ENCODE results near the gene INTS15. TPM values are rescaled to one million over a fixed set of nuclear protein-coding genes. Genes with fewer than 3 reads are reported as not detected.

Gene INTS15
- total and polyA plus RNA-seq, 11 donors: 7.1 to 22.7 (median 15.3) TPM

DNA sequence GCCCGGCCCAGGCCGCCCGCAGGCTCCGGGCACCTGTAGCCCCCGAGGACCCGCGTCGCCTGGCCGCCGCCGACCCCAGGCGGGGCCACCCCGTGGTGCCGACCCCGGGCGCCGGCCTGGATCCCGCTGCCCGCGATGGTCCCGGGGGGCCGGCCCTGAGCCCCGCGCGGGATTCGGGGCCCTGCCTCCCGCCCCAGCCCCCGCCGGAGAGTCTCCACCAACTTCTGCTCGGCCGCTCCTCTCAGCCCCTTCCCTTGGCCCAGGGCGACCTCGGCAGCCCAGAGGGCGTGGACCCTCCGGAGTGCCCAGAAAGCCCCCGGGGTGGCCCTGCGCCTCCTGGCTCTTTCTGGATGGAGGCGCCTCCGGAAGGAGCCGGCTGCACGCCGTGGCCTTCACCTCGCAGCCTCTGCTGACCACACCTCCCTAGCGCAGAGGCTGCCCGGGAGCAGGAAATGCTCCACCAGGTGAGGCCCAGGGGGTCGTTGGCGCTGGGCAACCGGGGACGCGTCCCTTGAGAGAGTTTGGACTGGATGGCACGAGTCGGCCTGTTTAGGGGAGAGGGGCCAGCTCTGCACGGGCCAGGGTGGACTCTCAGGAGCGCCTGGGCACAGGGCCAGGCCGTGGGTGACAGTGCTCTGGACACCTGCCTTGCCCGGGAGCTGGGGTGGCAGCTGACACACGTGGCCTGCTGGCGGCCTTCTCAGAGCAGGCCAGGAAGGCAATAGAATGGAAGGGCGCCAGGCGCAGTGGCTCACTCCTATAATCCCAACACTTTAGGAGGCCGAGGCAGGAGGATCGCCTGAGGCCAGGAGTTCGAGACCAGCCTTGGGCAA lies 26.1 kb downstream of the INTS15 start:
- Histone ChIP-seq H3K27me3 (peaks cover 0 to 14% (median 0%) of the 10 kb centered on the region in 9 donors), H3K9me3 (no peaks in the 10 kb centered on the region), H3K36me3 (peaks cover 0 to 19% (median 0%) of the 10 kb centered on the region in 9 donors), H3K4me1 (peaks cover 0 to 19% (median 7%) of the 10 kb centered on the region in 12 donors), H3K27ac (peak overlapping the region in 4 of 12 donors; percentile 37 to 66 (median 50)), H3K4me3 (peak overlapping the region; percentile 38 to 89 (median 70))
- TF ChIP-seq POLR2A (IDR thresholded peaks at IDR 0.05): no peak
- TF ChIP-seq, protein P1, sequence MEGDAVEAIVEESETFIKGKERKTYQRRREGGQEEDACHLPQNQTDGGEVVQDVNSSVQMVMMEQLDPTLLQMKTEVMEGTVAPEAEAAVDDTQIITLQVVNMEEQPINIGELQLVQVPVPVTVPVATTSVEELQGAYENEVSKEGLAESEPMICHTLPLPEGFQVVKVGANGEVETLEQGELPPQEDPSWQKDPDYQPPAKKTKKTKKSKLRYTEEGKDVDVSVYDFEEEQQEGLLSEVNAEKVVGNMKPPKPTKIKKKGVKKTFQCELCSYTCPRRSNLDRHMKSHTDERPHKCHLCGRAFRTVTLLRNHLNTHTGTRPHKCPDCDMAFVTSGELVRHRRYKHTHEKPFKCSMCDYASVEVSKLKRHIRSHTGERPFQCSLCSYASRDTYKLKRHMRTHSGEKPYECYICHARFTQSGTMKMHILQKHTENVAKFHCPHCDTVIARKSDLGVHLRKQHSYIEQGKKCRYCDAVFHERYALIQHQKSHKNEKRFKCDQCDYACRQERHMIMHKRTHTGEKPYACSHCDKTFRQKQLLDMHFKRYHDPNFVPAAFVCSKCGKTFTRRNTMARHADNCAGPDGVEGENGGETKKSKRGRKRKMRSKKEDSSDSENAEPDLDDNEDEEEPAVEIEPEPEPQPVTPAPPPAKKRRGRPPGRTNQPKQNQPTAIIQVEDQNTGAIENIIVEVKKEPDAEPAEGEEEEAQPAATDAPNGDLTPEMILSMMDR (IDR thresholded peaks at IDR 0.05): no peak
- intact Hi-C loops (cut with DNase I): no loop called here
- DNase-seq (peak in 1 of 5 donors; percentile 32), ATAC-seq (peak in 3 of 4 donors; percentile 37 to 50 (median 46))
- WGBS, 4 donors: 9 to 21% (median 10%) methylated on average over 21 to 63 of the region's 63 CpGs

DNA sequence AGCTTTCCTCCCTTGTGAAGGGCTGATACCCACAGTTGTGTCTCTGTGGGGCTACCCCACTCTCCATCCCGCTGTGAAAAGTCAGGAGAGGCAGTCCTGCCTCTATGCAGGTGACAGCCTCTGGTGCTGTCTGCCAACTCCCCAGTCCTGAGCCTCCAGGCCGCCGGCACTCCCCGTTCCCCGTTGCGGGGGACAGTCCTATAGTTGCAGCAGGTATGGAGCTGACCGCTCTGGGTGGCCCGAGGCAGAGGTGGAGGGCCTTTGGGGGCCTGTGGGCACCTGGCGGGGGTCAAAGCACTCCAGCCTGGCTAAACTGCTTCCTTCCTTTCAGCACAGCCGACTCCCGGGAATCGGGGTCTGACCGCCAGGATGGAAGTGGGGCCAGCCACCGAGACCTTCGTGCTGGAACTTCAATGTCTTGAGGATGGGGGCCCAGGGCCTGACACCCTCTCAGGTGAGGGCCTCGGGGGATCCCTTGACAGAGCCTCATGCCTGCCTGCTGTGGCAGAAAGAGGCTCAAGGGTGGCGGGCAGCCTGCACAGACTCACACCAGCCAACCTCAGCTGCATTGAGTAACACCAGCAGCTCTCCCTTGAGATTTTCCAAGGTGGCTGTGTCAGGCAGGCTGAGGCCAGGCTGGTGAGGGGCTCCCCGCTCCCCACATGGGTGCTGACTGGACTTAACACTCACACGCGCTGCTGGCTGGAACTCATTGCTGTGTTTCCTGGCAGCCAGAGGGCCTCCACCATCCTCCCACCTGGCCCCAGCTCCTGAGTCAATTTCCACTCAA lies 27.2 kb downstream of the INTS15 start:
- Histone ChIP-seq H3K4me3 (no peak overlapping the region), H3K27ac (no peak overlapping the region), H3K27me3 (peaks cover 0 to 14% (median 0%) of the 10 kb centered on the region in 9 donors), H3K9me3 (no peaks in the 10 kb centered on the region), H3K4me1 (peaks cover 0 to 19% (median 7%) of the 10 kb centered on the region in 12 donors), H3K36me3 (peaks cover 0 to 30% (median 11%) of the 10 kb centered on the region in 9 donors)
- DNase-seq (no peak), ATAC-seq (no peak)
- intact Hi-C loops (cut with DNase I): no loop called here
- TF ChIP-seq, protein P1 (IDR thresholded peaks at IDR 0.05): no peak
- no peak for TF ChIP-seq POLR2A (IDR thresholded peaks at IDR 0.05)
- 89 to 91% (median 90%) methylated on average over 12 to 20 of the region's 20 CpGs for WGBS, 4 donors

DNA sequence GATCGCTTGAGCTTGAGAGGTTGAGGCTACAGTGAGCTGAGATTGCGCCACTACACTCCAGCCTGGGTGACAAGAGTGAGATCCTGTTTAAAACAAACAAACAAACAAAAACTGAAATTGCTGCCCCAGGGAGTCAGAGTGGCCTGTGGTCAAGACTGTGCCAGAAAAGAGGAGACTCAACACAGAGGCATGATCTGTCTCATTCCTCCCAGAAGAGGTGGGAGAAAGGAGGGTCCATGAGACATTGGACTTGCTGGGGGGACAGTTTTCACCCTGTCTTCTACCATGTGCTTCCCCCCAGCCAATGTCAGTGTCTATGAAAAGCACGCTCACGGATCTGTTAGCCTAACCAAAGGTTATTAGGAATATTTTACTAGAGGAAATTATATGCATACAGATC lies 28.8 kb downstream of the INTS15 start:
- H3K27ac ChIP-seq: no peak overlapping the region
- intact Hi-C loops (cut with DNase I): no loop called here
- ATAC-seq: no peak
- peaks cover 0 to 19% (median 8%) of the 10 kb centered on the region in 12 donors for H3K4me1 ChIP-seq
- no peak overlapping the region for H3K4me3 ChIP-seq
- DNase-seq: no peak
- H3K9me3 ChIP-seq: no peaks in the 10 kb centered on the region
- TF ChIP-seq POLR2A (IDR thresholded peaks at IDR 0.05): no peak
- TF ChIP-seq, protein P1 (IDR thresholded peaks at IDR 0.05): no peak
- peaks cover 0 to 41% (median 17%) of the 10 kb centered on the region in 9 donors for H3K36me3 ChIP-seq
- peaks cover 0 to 14% (median 0%) of the 10 kb centered on the region in 9 donors for H3K27me3 ChIP-seq
- 71 to 96% (median 77%) methylated on average over 4 of the region's 4 CpGs for WGBS, 4 donors

DNA sequence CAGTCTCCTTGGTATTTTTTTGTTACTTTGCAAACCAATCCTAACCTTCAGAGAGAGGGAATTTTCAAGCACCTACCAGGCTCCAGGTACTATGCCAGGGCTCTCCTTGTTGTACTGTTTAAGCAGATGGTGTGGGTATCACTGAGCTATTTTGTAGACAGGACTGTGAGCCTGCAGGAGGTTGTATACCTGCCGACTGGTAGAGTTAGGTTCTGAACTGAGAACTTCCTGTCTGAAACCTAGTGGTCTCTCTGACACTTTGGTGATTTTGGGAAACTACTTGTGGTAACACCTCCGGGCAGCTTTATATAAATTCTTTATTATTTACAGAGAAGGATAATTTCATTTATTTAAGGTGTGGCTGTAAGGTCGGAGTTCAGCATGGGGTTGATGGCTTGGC lies 30.1 kb downstream of the INTS15 start:
- peaks cover 0 to 50% (median 17%) of the 10 kb centered on the region in 9 donors for H3K36me3 ChIP-seq
- DNase-seq (no peak), ATAC-seq (no peak)
- 88 to 92% (median 90%) methylated on average over 3 of the region's 3 CpGs for WGBS, 4 donors
- peaks cover 0 to 16% (median 8%) of the 10 kb centered on the region in 12 donors for H3K4me1 ChIP-seq
- no peak overlapping the region for H3K27ac ChIP-seq
- intact Hi-C loops (cut with DNase I): no loop called here
- TF ChIP-seq, protein P1 (IDR thresholded peaks at IDR 0.05): no peak
- no peak for TF ChIP-seq POLR2A (IDR thresholded peaks at IDR 0.05)
- no peaks in the 10 kb centered on the region for H3K9me3 ChIP-seq
- peaks cover 0 to 10% (median 0%) of the 10 kb centered on the region in 9 donors for H3K27me3 ChIP-seq
- H3K4me3 ChIP-seq: no peak overlapping the region

Data from heart left ventricle (tissue), 16 donors.